Loucy (cell line): ENCODE results near the gene KRT76.

Source experiments
- H2AFZ ChIP-seq: fragments of 200-600 bp; sonication (generic); 2 replicates; pipeline ENCODE4 v1.6.0; 2016; ENCODE audit warnings: antibody characterized with exemption, mild to moderate bottlenecking, low read length, moderate library complexity
- H3F3A ChIP-seq: fragments of 200-600 bp; 2 replicates; pipeline ENCODE4 v1.6.0; 2016; ENCODE audit warnings: antibody characterized with exemption, low read depth, mild to moderate bottlenecking
- H3K27me3 ChIP-seq: fragments of 200-600 bp; sonication (generic); 2 replicates; pipeline ENCODE4 v1.6.1; 2014; ENCODE audit warnings: low read length, mild to moderate bottlenecking; ENCODE audit not compliant: insufficient read depth, poor library complexity, severe bottlenecking
- H3K36me3 ChIP-seq: fragments of 200-600 bp; sonication (generic); 2 replicates; pipeline ENCODE4 v1.6.1; 2016; ENCODE audit warnings: low read length; ENCODE audit not compliant: insufficient read depth
- H3K4me1 ChIP-seq: fragments of 200-600 bp; sonication (generic); 2 replicates; pipeline ENCODE4 v1.5.1; 2014; ENCODE audit warnings: low read length, mild to moderate bottlenecking; ENCODE audit not compliant: insufficient read depth, poor library complexity, severe bottlenecking
- H3K4me2 ChIP-seq: fragments of 200-600 bp; sonication (generic); 2 replicates; pipeline ENCODE4 v1.6.0; 2014; ENCODE audit warnings: antibody characterized with exemption, low read length, low read depth, mild to moderate bottlenecking; ENCODE audit not compliant: poor library complexity, severe bottlenecking
- H3K4me3 ChIP-seq: fragments of 200-600 bp; sonication (generic); 2 replicates; pipeline ENCODE4 v1.5.1; 2014; ENCODE audit warnings: low read length, mild to moderate bottlenecking, mixed read lengths; ENCODE audit not compliant: poor library complexity, severe bottlenecking
- H3K79me2 ChIP-seq: fragments of 200-600 bp; sonication (generic); 2 replicates; pipeline ENCODE4 v1.6.1; 2014; ENCODE audit warnings: low read length; ENCODE audit not compliant: insufficient read depth
- H3K9ac ChIP-seq: fragments of 200-600 bp; sonication (generic); 2 replicates; pipeline ENCODE4 v1.6.0; 2014; ENCODE audit warnings: mild to moderate bottlenecking, low read depth, low read length, moderate library complexity; ENCODE audit not compliant: poor library complexity, severe bottlenecking
- H3K9me2 ChIP-seq: fragments of 200-600 bp; sonication (generic); replicated peaks from 2 replicates; pipeline ENCODE4 v1.6.1; 2016; ENCODE audit warnings: low read depth, low read length, mixed read lengths
- H3K9me3 ChIP-seq: fragments of 200-600 bp; sonication (generic); 2 replicates; pipeline ENCODE4 v1.6.1; 2014; ENCODE audit warnings: mild to moderate bottlenecking, antibody characterized with exemption, low read length, low read depth; ENCODE audit not compliant: insufficient read depth
- H4K20me1 ChIP-seq: fragments of 200-600 bp; sonication (generic); 2 replicates; pipeline ENCODE4 v1.6.0; 2014; ENCODE audit warnings: antibody characterized with exemption, low read length, mild to moderate bottlenecking; ENCODE audit not compliant: insufficient read depth, poor library complexity, severe bottlenecking
- CTCF ChIP-seq: fragments of 200-600 bp; sonication (generic); conservative IDR thresholded peaks from 2 replicates; pipeline ENCODE4 v1.5.1; 2014; ENCODE audit warnings: mild to moderate bottlenecking, antibody characterized with exemption, low read length
- EZH2phosphoT487 ChIP-seq: fragments of 200-600 bp; IDR thresholded peaks from 2 replicates; pipeline ENCODE4 v1.6.1; 2018; ENCODE audit warnings: antibody characterized with exemption, mild to moderate bottlenecking, moderate library complexity, borderline replicate concordance

Gene KRT76

GRCh38 chr12:52805739-52806138, 28.6 kb upstream of the KRT76 start:
- TF ChIP-seq CTCF = no peak
- TF ChIP-seq EZH2phosphoT487 = no peak
- H3F3A ChIP-seq = no peaks in the 10 kb centered on the region
- H3K9ac ChIP-seq = no peak overlapping the region
- no peaks in the 10 kb centered on the region for H4K20me1 ChIP-seq
- H3K9me2 ChIP-seq = no peaks in the 10 kb centered on the region
- H3K4me3 ChIP-seq = no peak overlapping the region
- H3K36me3 ChIP-seq = no peaks in the 10 kb centered on the region
- no peaks in the 10 kb centered on the region for H3K79me2 ChIP-seq
- no peaks in the 10 kb centered on the region for H3K4me1 ChIP-seq
- H3K4me2 ChIP-seq = no peak overlapping the region
- H3K9me3 ChIP-seq = no peaks in the 10 kb centered on the region
- H3K27me3 ChIP-seq = no peaks in the 10 kb centered on the region
- no peak overlapping the region for H2AFZ ChIP-seq

DNA sequence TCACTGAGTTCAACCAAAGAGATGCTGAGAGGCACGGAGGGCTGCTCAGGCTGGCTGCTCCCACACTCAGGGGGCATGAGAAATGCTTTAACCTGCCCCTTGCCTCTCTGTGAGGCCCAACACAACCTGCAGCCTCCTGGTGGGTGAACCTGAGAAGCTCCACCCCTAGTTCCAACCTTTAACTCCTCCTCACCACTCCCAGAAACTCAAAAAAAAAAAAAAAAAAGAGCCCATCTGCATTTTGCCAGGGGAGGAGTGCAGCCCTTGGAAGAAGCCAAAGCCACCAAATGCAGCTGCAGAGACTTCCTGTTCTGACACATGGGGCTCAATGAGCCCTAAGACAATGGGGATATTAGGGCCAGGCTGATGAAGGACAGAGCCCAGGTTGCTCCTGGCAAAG, 27.9 kb upstream of the KRT76 start:
- no peak overlapping the region for H3K4me2 ChIP-seq
- no peaks in the 10 kb centered on the region for H3K9me2 ChIP-seq
- H3F3A ChIP-seq = no peaks in the 10 kb centered on the region
- TF ChIP-seq EZH2phosphoT487 = no peak
- no peak for TF ChIP-seq CTCF
- H3K36me3 ChIP-seq = no peaks in the 10 kb centered on the region
- no peaks in the 10 kb centered on the region for H3K9me3 ChIP-seq
- no peak overlapping the region for H3K9ac ChIP-seq
- H3K27me3 ChIP-seq = no peaks in the 10 kb centered on the region
- H3K79me2 ChIP-seq = no peaks in the 10 kb centered on the region
- no peaks in the 10 kb centered on the region for H3K4me1 ChIP-seq
- H4K20me1 ChIP-seq = no peaks in the 10 kb centered on the region
- H2AFZ ChIP-seq = no peak overlapping the region
- no peak overlapping the region for H3K4me3 ChIP-seq

- Histone ChIP-seq H3F3A (no peaks in the 10 kb centered on the region), H3K4me1 (no peaks in the 10 kb centered on the region), H3K4me3 (no peak overlapping the region)
Observed at GRCh38 chr12:52802442-52802841, 25.3 kb upstream of the KRT76 start.

More at GRCh38 chr12:52802442-52802841, 25.3 kb upstream of the KRT76 start:
- Histone ChIP-seq H3K79me2 (no peaks in the 10 kb centered on the region), H3K9me3 (no peaks in the 10 kb centered on the region), H3K36me3 (no peaks in the 10 kb centered on the region), H3K4me2 (no peak overlapping the region), H2AFZ (no peak overlapping the region), H3K9ac (no peak overlapping the region), H4K20me1 (no peaks in the 10 kb centered on the region), H3K27me3 (no peaks in the 10 kb centered on the region), H3K9me2 (no peaks in the 10 kb centered on the region)
- TF ChIP-seq EZH2phosphoT487 (no peak), CTCF (no peak)
